ENCODE data around the gene ARFGEF3.

DNA sequence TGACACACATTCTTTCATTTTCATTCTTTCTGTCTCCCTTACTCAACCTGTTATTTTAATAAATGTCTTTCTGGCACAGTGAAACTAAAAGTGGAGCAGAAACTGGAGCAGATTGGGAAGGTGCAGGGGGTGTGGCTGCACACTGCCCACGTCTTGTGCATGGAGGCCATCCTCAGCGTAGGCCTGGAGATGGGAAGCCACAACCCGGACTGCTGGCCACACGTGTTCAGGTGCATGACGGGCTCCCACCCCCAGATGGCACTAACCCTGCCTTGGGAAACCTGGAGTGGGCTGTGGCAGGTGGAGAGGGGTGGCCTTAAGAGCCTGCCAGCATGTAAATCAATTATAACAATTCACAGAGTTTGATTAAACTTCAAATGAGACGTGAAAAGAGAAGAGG, 128.0 kb downstream of the ARFGEF3 start:
- TF ChIP-seq EZH2 (IDR thresholded peaks at IDR 0.05) (no peak), POLR2AphosphoS5 (IDR thresholded peaks at IDR 0.05; ENCODE audit: borderline replicate concordance, low read depth, low read length) (no peak), FOXP2 (optimal IDR thresholded peaks at IDR 0.05; ENCODE audit: control extremely low read depth, extremely low read length, insufficient read depth) (no peak)
